ENCODE data around the gene TBKBP1.

TBKBP1 gene

DNA sequence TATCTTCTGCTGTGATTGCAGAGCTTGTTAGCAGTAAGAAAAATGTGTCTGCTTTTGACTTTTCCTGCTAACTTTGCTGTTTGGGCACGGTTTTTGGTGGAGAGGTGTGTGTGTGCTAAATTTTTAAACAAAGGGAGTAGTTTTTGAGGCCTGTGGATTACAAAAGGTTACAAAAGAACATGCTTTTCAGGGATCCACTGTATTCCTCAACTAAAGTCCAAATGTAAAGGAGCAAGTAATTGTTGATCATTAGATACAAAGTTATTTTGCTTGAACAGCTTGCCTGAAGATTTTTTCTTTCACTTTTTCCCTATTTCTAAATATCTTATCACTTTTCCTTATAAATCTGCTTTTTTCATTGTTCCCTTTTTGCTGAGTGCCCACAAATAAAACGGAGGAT lies 42.3 kb upstream of the TBKBP1 start:
- no peak for DNase-seq
- Histone ChIP-seq H3K4me3 (ENCODE audit: control insufficient read depth in 1 of 7, extremely low read depth in 1 of 7, insufficient read depth in 4 of 7, low read depth in 2 of 7, low read length in 6 of 7) (peak overlapping the region in 3 of 7 experiments; percentile 81 to 91 (median 85)), H3K4me1 (ENCODE audit: control extremely low read depth in 1 of 4, control insufficient read depth in 4 of 4, insufficient read depth in 4 of 4, low read length in 3 of 4) (peaks cover 21 to 44% (median 36%) of the 10 kb centered on the region in 4 experiments), H3K27me3 (replicated peaks in 2 of 5; ENCODE audit: control insufficient read depth in 4 of 5, insufficient read depth in 5 of 5, low read length in 4 of 5) (no peaks in the 10 kb centered on the region), H3K36me3 (ENCODE audit: control insufficient read depth in 4 of 4, insufficient read depth in 4 of 4, low read length in 3 of 4) (peaks cover 14 to 52% (median 33%) of the 10 kb centered on the region in 4 experiments), H3K9me3 (ENCODE audit: control extremely low read depth in 1 of 5, control insufficient read depth in 4 of 5, insufficient read depth in 2 of 5, low read depth in 1 of 5, low read length in 4 of 5) (no peaks in the 10 kb centered on the region), H3K27ac (ENCODE audit: insufficient read depth in 1 of 2, low read depth in 1 of 2, low read length in 2 of 2, poor library complexity in 1 of 2, severe bottlenecking in 2 of 2) (no peak overlapping the region)
- POLR2A ChIA-PET, result no interaction called here
- CTCF ChIA-PET, result interaction anchor here (0.8 to 8.4 kb wide), 2 partner anchors 12 to 20 kb away, joined by 4 to 56 read pairs; no protein-coding TSS in a partner anchor
- 60% methylated on average over 1 of the region's 2 CpGs for WGBS (ENCODE audit: insufficient coverage)

GRCh38 chr17:47652570-47652969 lies 41.4 kb upstream of the TBKBP1 start:
- ChIA-PET POLR2A (no interaction called here), CTCF (interaction anchor here (0.6 to 8.4 kb wide), 4 partner anchors 11 to 129 kb away, joined by 3 to 56 read pairs (median 7); no protein-coding TSS in a partner anchor)
- WGBS (ENCODE audit: insufficient coverage), result 61% methylated on average over 4 of the region's 6 CpGs

DNA sequence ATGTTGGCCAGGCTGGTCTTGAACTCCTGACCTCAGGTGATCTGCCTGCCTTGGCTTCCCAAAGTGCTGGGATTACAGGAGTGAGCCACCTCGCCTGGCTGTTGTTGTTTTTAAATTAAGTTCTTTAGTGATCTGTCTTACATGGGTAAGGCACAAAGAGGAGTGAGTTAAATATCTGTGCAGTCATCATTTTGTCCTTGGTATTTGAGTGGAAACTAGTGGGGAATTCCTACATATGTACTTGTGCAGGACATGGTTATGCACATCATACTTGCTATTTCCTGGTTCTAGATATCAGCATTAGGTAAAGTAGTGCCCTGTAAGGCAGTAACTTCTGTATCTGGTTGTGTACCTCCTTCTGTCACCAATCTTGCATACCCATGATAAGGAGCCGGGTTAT lies 40.5 kb upstream of the TBKBP1 start:
- H3K36me3 ChIP-seq (ENCODE audit: control insufficient read depth in 4 of 4, insufficient read depth in 4 of 4, low read length in 3 of 4), result peaks cover 29 to 69% (median 49%) of the 10 kb centered on the region in 4 experiments
- no peaks in the 10 kb centered on the region for H3K9me3 ChIP-seq (ENCODE audit: control extremely low read depth in 1 of 5, control insufficient read depth in 4 of 5, insufficient read depth in 2 of 5, low read depth in 1 of 5, low read length in 4 of 5)
- WGBS (ENCODE audit: insufficient coverage), result 33% methylated on average over 1 of the region's 2 CpGs
- POLR2A ChIA-PET, result no interaction called here
- no peak overlapping the region for H3K4me3 ChIP-seq (ENCODE audit: control insufficient read depth in 1 of 7, extremely low read depth in 1 of 7, insufficient read depth in 4 of 7, low read depth in 2 of 7, low read length in 6 of 7)
- peaks cover 17 to 32% (median 28%) of the 10 kb centered on the region in 4 experiments for H3K4me1 ChIP-seq (ENCODE audit: control extremely low read depth in 1 of 4, control insufficient read depth in 4 of 4, insufficient read depth in 4 of 4, low read length in 3 of 4)
- H3K27me3 ChIP-seq (replicated peaks in 2 of 5; ENCODE audit: control insufficient read depth in 4 of 5, insufficient read depth in 5 of 5, low read length in 4 of 5), result no peaks in the 10 kb centered on the region
- CTCF ChIA-PET, result interaction anchor here (2.9 to 8.4 kb wide), 2 partner anchors 10 to 92 kb away, joined by 10 to 56 read pairs; no protein-coding TSS in a partner anchor
- H3K27ac ChIP-seq (ENCODE audit: insufficient read depth in 1 of 2, low read depth in 1 of 2, low read length in 2 of 2, poor library complexity in 1 of 2, severe bottlenecking in 2 of 2), result no peak overlapping the region
- DNase-seq, result no peak

More at GRCh38 chr17:47652570-47652969, 41.4 kb upstream of the TBKBP1 start:
- Histone ChIP-seq H3K27me3 (replicated peaks in 2 of 5; ENCODE audit: control insufficient read depth in 4 of 5, insufficient read depth in 5 of 5, low read length in 4 of 5) (no peaks in the 10 kb centered on the region), H3K9me3 (ENCODE audit: control extremely low read depth in 1 of 5, control insufficient read depth in 4 of 5, insufficient read depth in 2 of 5, low read depth in 1 of 5, low read length in 4 of 5) (no peaks in the 10 kb centered on the region), H3K4me1 (ENCODE audit: control extremely low read depth in 1 of 4, control insufficient read depth in 4 of 4, insufficient read depth in 4 of 4, low read length in 3 of 4) (peaks cover 21 to 39% (median 32%) of the 10 kb centered on the region in 4 experiments), H3K4me3 (ENCODE audit: control insufficient read depth in 1 of 7, extremely low read depth in 1 of 7, insufficient read depth in 4 of 7, low read depth in 2 of 7, low read length in 6 of 7) (no peak overlapping the region), H3K27ac (ENCODE audit: insufficient read depth in 1 of 2, low read depth in 1 of 2, low read length in 2 of 2, poor library complexity in 1 of 2, severe bottlenecking in 2 of 2) (no peak overlapping the region), H3K36me3 (ENCODE audit: control insufficient read depth in 4 of 4, insufficient read depth in 4 of 4, low read length in 3 of 4) (peaks cover 22 to 61% (median 41%) of the 10 kb centered on the region in 4 experiments)
- no peak for DNase-seq

DNA sequence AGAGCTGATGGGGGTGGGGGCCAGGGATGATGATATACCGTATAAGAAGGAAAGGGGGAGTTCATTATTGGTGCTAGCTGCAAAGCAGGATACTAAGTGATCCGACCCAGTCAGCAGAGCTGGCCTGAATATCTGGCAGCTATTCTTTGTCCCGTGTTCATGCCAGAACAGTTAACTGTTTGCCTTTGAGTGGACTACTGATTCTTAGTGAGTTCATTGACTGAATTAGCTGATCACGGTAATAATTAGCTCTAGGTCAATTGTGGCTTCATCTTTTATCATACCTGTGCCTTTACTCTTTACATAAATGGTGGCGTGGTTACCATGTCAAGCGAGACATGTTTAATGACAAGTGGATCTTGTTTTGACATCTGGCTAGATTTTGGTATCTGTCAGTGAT lies 39.0 kb upstream of the TBKBP1 start:
- no peak for DNase-seq
- no peaks in the 10 kb centered on the region for H3K9me3 ChIP-seq (ENCODE audit: control extremely low read depth in 1 of 5, control insufficient read depth in 4 of 5, insufficient read depth in 2 of 5, low read depth in 1 of 5, low read length in 4 of 5)
- POLR2A ChIA-PET, result no interaction called here
- WGBS (ENCODE audit: insufficient coverage), result 91% methylated on average over 5 of the region's 6 CpGs
- CTCF ChIA-PET, result interaction anchor here (0.8 to 8.4 kb wide), 4 partner anchors 8 to 90 kb away, joined by 3 to 56 read pairs (median 6); no protein-coding TSS in a partner anchor
- no peak overlapping the region for H3K4me3 ChIP-seq (ENCODE audit: control insufficient read depth in 1 of 7, extremely low read depth in 1 of 7, insufficient read depth in 4 of 7, low read depth in 2 of 7, low read length in 6 of 7)
- H3K27ac ChIP-seq (ENCODE audit: insufficient read depth in 1 of 2, low read depth in 1 of 2, low read length in 2 of 2, poor library complexity in 1 of 2, severe bottlenecking in 2 of 2), result peak overlapping the region in 1 of 2 experiments; percentile 43
- peaks cover 35 to 83% (median 56%) of the 10 kb centered on the region in 4 experiments for H3K36me3 ChIP-seq (ENCODE audit: control insufficient read depth in 4 of 4, insufficient read depth in 4 of 4, low read length in 3 of 4)
- H3K4me1 ChIP-seq (ENCODE audit: control extremely low read depth in 1 of 4, control insufficient read depth in 4 of 4, insufficient read depth in 4 of 4, low read length in 3 of 4), result peaks cover 21 to 29% (median 23%) of the 10 kb centered on the region in 4 experiments
- no peaks in the 10 kb centered on the region for H3K27me3 ChIP-seq (replicated peaks in 2 of 5; ENCODE audit: control insufficient read depth in 4 of 5, insufficient read depth in 5 of 5, low read length in 4 of 5)

DNA sequence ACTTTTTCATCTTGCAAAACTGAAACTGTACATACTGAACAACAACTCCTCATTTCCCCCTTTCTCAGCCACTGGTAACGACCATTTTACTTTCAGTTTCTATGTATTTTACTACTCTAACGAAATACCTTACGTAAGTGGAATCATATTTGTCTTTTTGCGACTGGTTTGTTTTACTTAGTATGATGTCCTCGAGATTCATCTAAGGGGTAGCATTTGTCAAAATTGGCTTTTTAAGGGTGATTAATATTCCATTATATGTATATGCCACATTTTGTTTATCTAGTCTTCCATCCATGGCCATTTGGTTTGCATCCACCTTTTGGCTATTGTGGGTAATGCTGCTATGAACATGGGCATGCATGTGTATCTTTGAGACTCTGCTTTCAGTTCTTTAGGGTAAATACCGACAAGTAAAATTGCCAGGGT lies 33.9 kb upstream of the TBKBP1 start:
- H3K27ac ChIP-seq (ENCODE audit: insufficient read depth in 1 of 2, low read depth in 1 of 2, low read length in 2 of 2, poor library complexity in 1 of 2, severe bottlenecking in 2 of 2), result peak overlapping the region in 1 of 2 experiments; percentile 75
- peaks cover 48 to 91% (median 67%) of the 10 kb centered on the region in 4 experiments for H3K36me3 ChIP-seq (ENCODE audit: control insufficient read depth in 4 of 4, insufficient read depth in 4 of 4, low read length in 3 of 4)
- 83% methylated on average over 1 of the region's 6 CpGs for WGBS (ENCODE audit: insufficient coverage)
- ChIA-PET CTCF (interaction anchor here (2.2 kb wide), 1 partner anchor 14 kb away, joined by 5 read pairs; no protein-coding TSS in a partner anchor), POLR2A (no interaction called here)
- H3K9me3 ChIP-seq (ENCODE audit: control extremely low read depth in 1 of 5, control insufficient read depth in 4 of 5, insufficient read depth in 2 of 5, low read depth in 1 of 5, low read length in 4 of 5), result no peaks in the 10 kb centered on the region
- peaks cover 0 to 19% (median 7%) of the 10 kb centered on the region in 4 experiments for H3K4me1 ChIP-seq (ENCODE audit: control extremely low read depth in 1 of 4, control insufficient read depth in 4 of 4, insufficient read depth in 4 of 4, low read length in 3 of 4)
- peak overlapping the region in 5 of 7 experiments; percentile 50 to 84 (median 64) for H3K4me3 ChIP-seq (ENCODE audit: control insufficient read depth in 1 of 7, extremely low read depth in 1 of 7, insufficient read depth in 4 of 7, low read depth in 2 of 7, low read length in 6 of 7)
- peak; percentile 55 to 81 (median 77) for DNase-seq
- H3K27me3 ChIP-seq (replicated peaks in 2 of 5; ENCODE audit: control insufficient read depth in 4 of 5, insufficient read depth in 5 of 5, low read length in 4 of 5), result no peaks in the 10 kb centered on the region

DNA sequence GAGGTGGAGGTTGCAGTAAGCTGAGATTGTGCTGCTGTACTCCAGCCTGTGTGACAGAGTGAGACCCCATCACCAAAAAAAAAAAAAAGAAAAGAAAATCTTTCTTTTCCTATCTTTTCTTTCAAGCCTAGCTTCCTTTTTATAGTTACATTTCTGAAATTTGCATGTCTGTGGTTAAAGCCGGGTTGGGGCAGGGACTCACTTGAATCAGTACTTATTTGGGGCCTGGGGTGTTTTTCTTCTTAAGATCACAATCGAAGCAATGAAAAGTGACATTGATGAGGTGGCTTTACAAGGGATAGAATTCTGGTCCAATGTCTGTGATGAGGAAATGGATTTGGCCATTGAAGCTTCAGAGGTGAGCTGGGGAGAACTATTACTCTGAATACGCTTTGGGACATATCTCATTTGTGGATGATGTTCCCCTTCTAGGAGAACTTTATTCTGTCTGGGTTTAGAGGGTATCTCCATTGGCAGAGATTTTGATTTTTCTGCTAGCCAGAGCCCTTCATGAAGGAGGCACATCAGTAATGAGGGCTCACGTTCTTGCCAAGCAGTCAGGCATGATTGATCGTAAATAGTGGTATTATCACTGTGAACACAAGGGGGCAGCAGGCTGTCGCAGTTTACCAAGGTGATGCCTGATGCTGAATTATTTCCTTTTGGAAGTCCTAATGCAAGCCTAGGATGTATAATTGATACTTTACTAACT lies 29.9 kb upstream of the TBKBP1 start:
- Histone ChIP-seq H3K4me1 (ENCODE audit: control extremely low read depth in 1 of 4, control insufficient read depth in 4 of 4, insufficient read depth in 4 of 4, low read length in 3 of 4) (peaks cover 7 to 20% (median 12%) of the 10 kb centered on the region in 4 experiments), H3K36me3 (ENCODE audit: control insufficient read depth in 4 of 4, insufficient read depth in 4 of 4, low read length in 3 of 4) (peaks cover 36 to 86% (median 63%) of the 10 kb centered on the region in 4 experiments), H3K27me3 (replicated peaks in 2 of 5; ENCODE audit: control insufficient read depth in 4 of 5, insufficient read depth in 5 of 5, low read length in 4 of 5) (no peaks in the 10 kb centered on the region), H3K9me3 (ENCODE audit: control extremely low read depth in 1 of 5, control insufficient read depth in 4 of 5, insufficient read depth in 2 of 5, low read depth in 1 of 5, low read length in 4 of 5) (no peaks in the 10 kb centered on the region), H3K27ac (ENCODE audit: insufficient read depth in 1 of 2, low read depth in 1 of 2, low read length in 2 of 2, poor library complexity in 1 of 2, severe bottlenecking in 2 of 2) (no peak overlapping the region), H3K4me3 (ENCODE audit: control insufficient read depth in 1 of 7, extremely low read depth in 1 of 7, insufficient read depth in 4 of 7, low read depth in 2 of 7, low read length in 6 of 7) (no peak overlapping the region)
- POLR2A ChIA-PET, result no interaction called here
- CTCF ChIA-PET, result interaction anchor here (0.7 to 6.4 kb wide), 25 partner anchors 8 to 137 kb away, joined by 3 to 77 read pairs (median 5); partner anchors contain the start of genes KPNB1 and TBX21
- WGBS (ENCODE audit: insufficient coverage), result 44% methylated on average over 5 of the region's 6 CpGs
- peak; percentile 69 to 81 (median 73) for DNase-seq

DNA sequence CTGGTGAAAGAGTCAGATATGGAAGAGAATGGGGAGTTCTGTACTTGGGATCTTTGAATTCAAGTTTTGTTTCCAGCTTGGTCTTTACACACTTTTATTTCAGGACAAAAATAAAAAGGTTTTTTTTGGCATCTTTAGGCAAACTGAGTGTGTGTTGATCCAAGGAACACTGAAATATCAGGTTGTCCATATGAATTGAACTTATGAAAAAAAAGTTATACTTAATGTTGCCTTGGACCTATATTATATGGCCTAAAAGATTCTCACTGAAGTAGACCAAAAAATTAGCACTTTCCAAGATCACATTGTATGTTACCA lies 29.4 kb upstream of the TBKBP1 start:
- Histone ChIP-seq H3K27ac (ENCODE audit: insufficient read depth in 1 of 2, low read depth in 1 of 2, low read length in 2 of 2, poor library complexity in 1 of 2, severe bottlenecking in 2 of 2) (no peak overlapping the region), H3K9me3 (ENCODE audit: control extremely low read depth in 1 of 5, control insufficient read depth in 4 of 5, insufficient read depth in 2 of 5, low read depth in 1 of 5, low read length in 4 of 5) (no peaks in the 10 kb centered on the region), H3K4me3 (ENCODE audit: control insufficient read depth in 1 of 7, extremely low read depth in 1 of 7, insufficient read depth in 4 of 7, low read depth in 2 of 7, low read length in 6 of 7) (no peak overlapping the region), H3K4me1 (ENCODE audit: control extremely low read depth in 1 of 4, control insufficient read depth in 4 of 4, insufficient read depth in 4 of 4, low read length in 3 of 4) (peaks cover 4 to 22% (median 14%) of the 10 kb centered on the region in 4 experiments), H3K27me3 (replicated peaks in 2 of 5; ENCODE audit: control insufficient read depth in 4 of 5, insufficient read depth in 5 of 5, low read length in 4 of 5) (no peaks in the 10 kb centered on the region), H3K36me3 (ENCODE audit: control insufficient read depth in 4 of 4, insufficient read depth in 4 of 4, low read length in 3 of 4) (peaks cover 34 to 86% (median 67%) of the 10 kb centered on the region in 4 experiments)
- CTCF ChIA-PET, result interaction anchor here (0.7 to 6.4 kb wide), 19 partner anchors 10 to 109 kb away, joined by 3 to 77 read pairs (median 9); partner anchors contain the start of genes KPNB1 and TBX21
- POLR2A ChIA-PET, result no interaction called here
- no peak for DNase-seq
